Keratinocyte (primary cell): ENCODE measurements around the gene SEZ6.

Experiments
- EZH2 ChIP-seq: IDR thresholded peaks from one replicate; pipeline ENCODE4 v1.6.1; 2012; ENCODE audit warnings: inconsistent platforms, mild to moderate bottlenecking, low read length, moderate library complexity
- TF ChIP-seq, protein P1 (sequence below), 3 experiments: IDR thresholded peaks in 1 of 3; conservative IDR thresholded peaks in 1 of 3; optimal IDR thresholded peaks in 1 of 3; 2 replicates in 2 of 3; 3 replicates in 1 of 3; pipeline versions ENCODE3 to v1.5.1; 2011; ENCODE audit warnings: low read length in 3 of 3, mild to moderate bottlenecking in 3 of 3, moderate library complexity in 2 of 3, control low read depth in 1 of 3, inconsistent platforms in 1 of 3; ENCODE audit not compliant: insufficient read depth in 2 of 3; ENCODE audit errors: extremely low read depth in 1 of 3

GRCh38 chr17:28991779-28992178, 14.1 kb downstream of the SEZ6 start:
- TF ChIP-seq EZH2 = no peak
- TF ChIP-seq, protein P1, sequence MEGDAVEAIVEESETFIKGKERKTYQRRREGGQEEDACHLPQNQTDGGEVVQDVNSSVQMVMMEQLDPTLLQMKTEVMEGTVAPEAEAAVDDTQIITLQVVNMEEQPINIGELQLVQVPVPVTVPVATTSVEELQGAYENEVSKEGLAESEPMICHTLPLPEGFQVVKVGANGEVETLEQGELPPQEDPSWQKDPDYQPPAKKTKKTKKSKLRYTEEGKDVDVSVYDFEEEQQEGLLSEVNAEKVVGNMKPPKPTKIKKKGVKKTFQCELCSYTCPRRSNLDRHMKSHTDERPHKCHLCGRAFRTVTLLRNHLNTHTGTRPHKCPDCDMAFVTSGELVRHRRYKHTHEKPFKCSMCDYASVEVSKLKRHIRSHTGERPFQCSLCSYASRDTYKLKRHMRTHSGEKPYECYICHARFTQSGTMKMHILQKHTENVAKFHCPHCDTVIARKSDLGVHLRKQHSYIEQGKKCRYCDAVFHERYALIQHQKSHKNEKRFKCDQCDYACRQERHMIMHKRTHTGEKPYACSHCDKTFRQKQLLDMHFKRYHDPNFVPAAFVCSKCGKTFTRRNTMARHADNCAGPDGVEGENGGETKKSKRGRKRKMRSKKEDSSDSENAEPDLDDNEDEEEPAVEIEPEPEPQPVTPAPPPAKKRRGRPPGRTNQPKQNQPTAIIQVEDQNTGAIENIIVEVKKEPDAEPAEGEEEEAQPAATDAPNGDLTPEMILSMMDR (optimal IDR thresholded peaks at IDR 0.05 in 1 of 3, IDR thresholded peaks at IDR 0.05 in 1 of 3, conservative IDR thresholded peaks at IDR 0.05 in 1 of 3; ENCODE audit: extremely low read depth in 1 of 3, insufficient read depth in 2 of 3, low read length in 3 of 3) = no peak
